HCT116 (cell line): ENCODE results near the gene TMEM132D. TPM values are rescaled to one million over a fixed set of nuclear protein-coding genes. Genes with fewer than 3 reads are reported as not detected.

Experiments used
- ATAC-seq: fragments of 200-7000 bp; cut with Tn5 transposase; 2 replicates; pipeline ENCODE4 v1.9.1; 2020; ENCODE audit warnings: mild to moderate bottlenecking, moderate library complexity
- BruUV-seq: library from RNA; stranded (reverse); fragments of 400-500 nt; replicated peaks from 2 replicates; lab custom pipeline; 2021; lab: Mats Ljungman, UMichigan
- CTCF ChIA-PET: fragments of 300-600 bp; sonication (Branson Sonifier 250); formaldehyde crosslinking; loops from one replicate; lab custom pipeline; 2021; ENCODE audit warnings: antibody characterized with exemption; lab: Charles Lee
- POLR2A ChIA-PET: fragments of 300-600, 350-600 bp; sonication (Branson Sonifier 250); formaldehyde crosslinking; loops from one replicate; lab custom pipeline; 2021; ENCODE audit warnings: antibody characterized with exemption; lab: Charles Lee
- RAD21 ChIA-PET, 2 experiments: fragments of 300-600 bp; sonication (Branson Sonifier 250); formaldehyde crosslinking; loops; one replicate each; lab custom pipeline; 2023; ENCODE audit warnings: low total read pairs in 2 of 2; ENCODE audit not compliant: uncharacterized antibody in 2 of 2, unreplicated experiment in 2 of 2, low non-redundant PET in 1 of 2; lab: Charles Lee
- DNase-seq: peaks from one replicate; pipeline ENCODE4 v3.0.0-alpha.2; 2010; ENCODE audit warnings: low read depth, low spot score
- H2AFZ ChIP-seq: fragments of 200-600 bp; shearing (Covaris generic), sonication (generic); 2 replicates; pipeline ENCODE4 v1.6.1; 2017; ENCODE audit warnings: low read depth, mixed run types, mixed read lengths, antibody characterized with exemption, low read length; ENCODE audit not compliant: poor library complexity, severe bottlenecking
- H3K27ac ChIP-seq: 2 replicates; pipeline ENCODE4 v1.5.1; 2012; ENCODE audit warnings: low read depth, low read length
- H3K27me3 ChIP-seq: fragments of 200-600 bp; sonication (generic); 2 replicates; pipeline ENCODE4 v1.6.1; 2016; ENCODE audit warnings: mixed run types, low read length, mixed read lengths; ENCODE audit not compliant: insufficient read depth
- H3K36me3 ChIP-seq, 2 experiments: fragments of 200-500 bp in 1 of 2; fragments of 200-600 bp in 1 of 2; sonication (Bioruptor generic) in 1 of 2; sonication (generic) in 1 of 2; 2 replicates each; pipeline versions ENCODE4 v1.5.1 to v1.6.1; 2014 to 2016; ENCODE audit warnings: low read length in 2 of 2, inconsistent platforms in 1 of 2, mixed read lengths in 1 of 2, mixed run types in 1 of 2; ENCODE audit not compliant: insufficient read depth in 2 of 2, control insufficient read depth in 1 of 2
- H3K4me1 ChIP-seq, 2 experiments: fragments of 200-600 bp in 1 of 2; sonication (generic) in 1 of 2; 2 replicates each; pipeline versions ENCODE4 v1.5.1 to v1.6.1; 2012 to 2017; ENCODE audit warnings: low read length in 2 of 2, inconsistent platforms in 1 of 2, mild to moderate bottlenecking in 1 of 2, mixed read lengths in 1 of 2, mixed run types in 1 of 2, moderate library complexity in 1 of 2; ENCODE audit not compliant: insufficient read depth in 2 of 2, control insufficient read depth in 1 of 2
- H3K4me2 ChIP-seq: fragments of 200-600 bp; sonication (generic); 2 replicates; pipeline ENCODE4 v1.6.1; 2017; ENCODE audit warnings: mixed run types, low read length, mixed read lengths
- H3K4me3 ChIP-seq, 2 experiments: fragments of 200-600 bp in 1 of 2; sonication (generic) in 1 of 2; replicated peaks in 1 of 2; 2 replicates each; pipeline ENCODE4 v1.5.1; 2011 to 2016; ENCODE audit warnings: low read length in 2 of 2, control low read depth in 1 of 2, low read depth in 1 of 2, mild to moderate bottlenecking in 1 of 2, mixed read lengths in 1 of 2, mixed run types in 1 of 2
- H3K79me2 ChIP-seq: fragments of 200-600 bp; sonication (generic); 2 replicates; pipeline ENCODE4 v1.6.1; 2017; ENCODE audit warnings: mild to moderate bottlenecking, mixed run types, low read length, moderate library complexity, mixed read lengths; ENCODE audit not compliant: insufficient read depth
- H3K9ac ChIP-seq: fragments of 200-600 bp; sonication (generic); 2 replicates; pipeline ENCODE4 v1.6.1; 2016; ENCODE audit warnings: low read length, mixed read lengths
- H3K9me2 ChIP-seq: fragments of 200-600 bp; sonication (generic), shearing (Covaris generic); 2 replicates; pipeline ENCODE4 v1.6.1; 2017; ENCODE audit warnings: mixed run types, mild to moderate bottlenecking, moderate library complexity; ENCODE audit not compliant: insufficient read depth
- H3K9me3 ChIP-seq, 2 experiments: fragments of 200-500 bp in 1 of 2; fragments of 200-600 bp in 1 of 2; sonication (Bioruptor generic) in 1 of 2; sonication (generic) in 1 of 2; 2 replicates each; pipeline ENCODE4 v1.6.1; 2014 to 2017; ENCODE audit warnings: low read length in 2 of 2, mixed read lengths in 2 of 2, inconsistent platforms in 1 of 2, low read depth in 1 of 2, mild to moderate bottlenecking in 1 of 2, mixed run types in 1 of 2, moderate library complexity in 1 of 2; ENCODE audit not compliant: control insufficient read depth in 1 of 2, insufficient read depth in 1 of 2
- H4K20me1 ChIP-seq: fragments of 200-600 bp; sonication (generic), shearing (Covaris generic); 2 replicates; pipeline ENCODE4 v1.6.1; 2017; ENCODE audit warnings: mixed run types, mild to moderate bottlenecking, moderate library complexity; ENCODE audit not compliant: insufficient read depth
- CBX3 ChIP-seq: IDR thresholded peaks from 2 replicates; pipeline ENCODE4 v1.6.1; 2012; ENCODE audit warnings: low read depth
- CEBPB ChIP-seq: IDR thresholded peaks from 2 replicates; pipeline ENCODE4 v1.6.1; 2012; ENCODE audit warnings: low read depth
- CTCF ChIP-seq, 3 experiments: fragments of 200-600 bp in 1 of 3; sonication (generic) in 1 of 3; IDR thresholded peaks in 2 of 3; conservative IDR thresholded peaks in 1 of 3; 2 replicates each; pipeline ENCODE4 v1.5.1; 2012 to 2017; ENCODE audit warnings: low read depth in 2 of 3, low read length in 2 of 3, antibody characterized with exemption in 1 of 3, borderline replicate concordance in 1 of 3, control low read depth in 1 of 3, mild to moderate bottlenecking in 1 of 3, mixed read lengths in 1 of 3, mixed run types in 1 of 3, moderate library complexity in 1 of 3; ENCODE audit not compliant: insufficient read depth in 1 of 3
- EGR1 ChIP-seq: IDR thresholded peaks from 2 replicates; pipeline ENCODE4 v1.6.1; 2012; ENCODE audit warnings: low read depth
- ELF1 ChIP-seq: IDR thresholded peaks from 2 replicates; pipeline ENCODE4 v1.6.1; 2012; ENCODE audit warnings: low read depth, borderline replicate concordance
- EZH2 ChIP-seq: fragments of 200-600 bp; sonication (generic); IDR thresholded peaks from 2 replicates; pipeline ENCODE4 v1.6.1; 2017; ENCODE audit warnings: antibody characterized with exemption, mixed run types
- EZH2phosphoT487 ChIP-seq: fragments of 200-600 bp; IDR thresholded peaks from 2 replicates; pipeline ENCODE4 v1.6.1; 2018; ENCODE audit warnings: antibody characterized with exemption, borderline replicate concordance
- FOSL1 ChIP-seq: IDR thresholded peaks from 2 replicates; pipeline ENCODE4 v1.6.1; 2012; ENCODE audit warnings: low read depth
- JUND ChIP-seq: IDR thresholded peaks from 2 replicates; pipeline ENCODE4 v1.6.1; 2012
- MAX ChIP-seq: IDR thresholded peaks from 2 replicates; pipeline ENCODE4 v1.6.1; 2012
- POLR2AphosphoS5 ChIP-seq: IDR thresholded peaks from 2 replicates; pipeline ENCODE4 v1.6.1; 2011; ENCODE audit warnings: mild to moderate bottlenecking, low read depth, low read length, moderate library complexity
- RAD21 ChIP-seq: IDR thresholded peaks from 2 replicates; pipeline ENCODE4 v1.6.1; 2012; ENCODE audit warnings: low read depth, mild to moderate bottlenecking
- SIN3A ChIP-seq: IDR thresholded peaks from 2 replicates; pipeline ENCODE4 v1.6.1; 2012; ENCODE audit warnings: low read depth
- SRF ChIP-seq: IDR thresholded peaks from 2 replicates; pipeline ENCODE4 v1.6.1; 2012; ENCODE audit warnings: low read depth
- TCF7L2 ChIP-seq: IDR thresholded peaks from 2 replicates; pipeline ENCODE4 v1.7.0; 2011; ENCODE audit warnings: borderline replicate concordance, inconsistent platforms; ENCODE audit not compliant: insufficient read depth, insufficient read length; ENCODE audit errors: extremely low read depth
- YY1 ChIP-seq: IDR thresholded peaks from 2 replicates; pipeline ENCODE4 v1.6.1; 2011; ENCODE audit warnings: low read length, low read depth, moderate library complexity, mild to moderate bottlenecking; ENCODE audit not compliant: insufficient replicate concordance; ENCODE audit errors: extremely low read depth
- ZBTB33 ChIP-seq: IDR thresholded peaks from 2 replicates; pipeline ENCODE4 v1.6.1; 2011; ENCODE audit warnings: mild to moderate bottlenecking, low read length, moderate library complexity; ENCODE audit not compliant: insufficient replicate concordance; ENCODE audit errors: extremely low read depth
- ZFX ChIP-seq: fragments of 450-650 bp; IDR thresholded peaks from 2 replicates; pipeline ENCODE4 v1.6.1; 2017
- ZNF274 ChIP-seq: fragments of 200-500 bp; sonication (Bioruptor generic); IDR thresholded peaks from 2 replicates; pipeline ENCODE4 v1.6.1; 2014; ENCODE audit warnings: mild to moderate bottlenecking, low read depth, low read length, inconsistent platforms
- intact Hi-C: fragments of 100-400 bp; cut with micrococcal nuclease; formaldehyde crosslinking; loops from 2 replicates; pipeline ENCODE4 v1.10.0; 2022
- total RNA-seq: library from RNA; stranded (reverse); gene quantifications from one replicate; pipeline ENCODE4 v1.2.1, GENCODE V29; 2021; ENCODE audit not compliant: unreplicated experiment

Gene TMEM132D
- total RNA-seq, 1 experiment from 2014 or later: not detected

GRCh38 chr12:129617849-129618248 is 286.0 kb downstream of the TMEM132D start:
- Histone ChIP-seq H3K27me3 (no peaks in the 10 kb centered on the region), H3K79me2 (no peaks in the 10 kb centered on the region), H3K4me3 (no peak overlapping the region), H2AFZ (no peak overlapping the region), H3K9me2 (no peaks in the 10 kb centered on the region), H3K9ac (no peak overlapping the region), H3K9me3 (peaks cover 14 to 25% of the 10 kb centered on the region in 2 experiments; a peak in 2 of 4 replicates), H4K20me1 (no peaks in the 10 kb centered on the region), H3K36me3 (no peaks in the 10 kb centered on the region), H3K4me1 (no peaks in the 10 kb centered on the region)
- ChIA-PET POLR2A (no interaction called here), CTCF (no interaction called here)
- no TSS peak for BruUV-seq
- intact Hi-C loops: no loop called here
- no peak for DNase-seq
- TF ChIP-seq ZFX (no peak), EZH2phosphoT487 (no peak), ELF1 (no peak)
- TF ChIP-seq, all 23 proteins: peak for 0
- no peak overlapping the region for H3K27ac ChIP-seq
- RAD21 ChIA-PET: no interaction called here
- ATAC-seq: no peak
- no peak overlapping the region for H3K4me2 ChIP-seq

GRCh38 chr12:129615001-129615400 is 288.8 kb downstream of the TMEM132D start:
- Histone ChIP-seq H4K20me1 (no peaks in the 10 kb centered on the region), H3K79me2 (no peaks in the 10 kb centered on the region), H3K4me1 (no peaks in the 10 kb centered on the region), H3K27ac (no peak overlapping the region), H3K9ac (no peak overlapping the region), H3K4me3 (no peak overlapping the region), H3K9me3 (peaks cover 26 to 28% of the 10 kb centered on the region in 2 experiments; a peak in 2 of 4 replicates), H3K27me3 (no peaks in the 10 kb centered on the region), H3K4me2 (no peak overlapping the region), H3K9me2 (no peaks in the 10 kb centered on the region), H3K36me3 (no peaks in the 10 kb centered on the region), H2AFZ (no peak overlapping the region)
- DNase-seq (no peak), ATAC-seq (no peak)
- intact Hi-C loops: no loop called here
- POLR2A ChIA-PET: no interaction called here
- BruUV-seq: no TSS peak
- RAD21 ChIA-PET: no interaction called here
- TF ChIP-seq EZH2phosphoT487 (no peak), JUND (no peak), ZBTB33 (no peak), SIN3A (no peak), CEBPB (no peak), FOSL1 (no peak), SRF (no peak), ZNF274 (no peak), POLR2AphosphoS5 (no peak), CTCF (IDR thresholded peaks at IDR 0.05 in 2 of 3, conservative IDR thresholded peaks at IDR 0.05 in 1 of 3; ENCODE audit: borderline replicate concordance in 1 of 3, insufficient read depth in 1 of 3, low read depth in 2 of 3, low read length in 2 of 3) (no peak), EGR1 (no peak), MAX (no peak), EZH2 (no peak), ZFX (no peak), TCF7L2 (no peak), YY1 (no peak), CBX3 (no peak), RAD21 (no peak), ELF1 (no peak)
- CTCF ChIA-PET: no interaction called here
